H9 (cell line): Measurements from ENCODE around the gene HEXIM1. TPM values are rescaled to one million over a fixed set of nuclear protein-coding genes. Genes with fewer than 3 reads are reported as not detected.

Experiments used
- DNase-seq: peaks from one replicate; pipeline ENCODE4 v3.0.0-alpha.2; 2017
- H2AFZ ChIP-seq: one replicate; pipeline ENCODE4 v1.6.1; 2013; ENCODE audit warnings: mild to moderate bottlenecking, low read length, control low read depth, moderate library complexity
- H2AK5ac ChIP-seq: 2 replicates; pipeline ENCODE4 v1.6.1; 2013; ENCODE audit warnings: low read length, control low read depth, mixed read lengths; ENCODE audit not compliant: insufficient read length
- H2BK120ac ChIP-seq: one replicate; pipeline ENCODE4 v1.6.1; 2013; ENCODE audit warnings: low read depth, mild to moderate bottlenecking, low read length, control low read depth, inconsistent platforms; ENCODE audit not compliant: poor library complexity, severe bottlenecking
- H2BK12ac ChIP-seq: 2 replicates; pipeline ENCODE4 v1.6.1; 2013; ENCODE audit warnings: low read length, control low read depth, mixed read lengths, low read depth; ENCODE audit not compliant: insufficient read length
- H2BK15ac ChIP-seq: 2 replicates; pipeline ENCODE4 v1.6.1; 2013; ENCODE audit warnings: low read depth, low read length, control low read depth
- H2BK20ac ChIP-seq: one replicate; pipeline ENCODE4 v1.6.1; 2013; ENCODE audit warnings: low read depth, mild to moderate bottlenecking, low read length, control low read depth, inconsistent platforms; ENCODE audit not compliant: poor library complexity, severe bottlenecking
- H2BK5ac ChIP-seq: 2 replicates; pipeline ENCODE4 v1.6.1; 2013; ENCODE audit warnings: low read length, control low read depth, mixed read lengths; ENCODE audit not compliant: insufficient read length
- H3K14ac ChIP-seq: 2 replicates; pipeline ENCODE4 v1.6.1; 2013; ENCODE audit warnings: low read length, control low read depth; ENCODE audit not compliant: insufficient read depth
- H3K18ac ChIP-seq: 2 replicates; pipeline ENCODE4 v1.6.1; 2013; ENCODE audit warnings: low read depth, mild to moderate bottlenecking, mixed read lengths, low read length, control low read depth; ENCODE audit not compliant: insufficient read length
- H3K23ac ChIP-seq: 2 replicates; pipeline ENCODE4 v1.6.1; 2013; ENCODE audit warnings: low read length, control low read depth, mixed read lengths, low read depth; ENCODE audit not compliant: insufficient read length
- H3K23me2 ChIP-seq: 2 replicates; pipeline ENCODE4 v1.6.1; 2013; ENCODE audit warnings: low read depth, mild to moderate bottlenecking, mixed read lengths, low read length, control low read depth; ENCODE audit not compliant: insufficient read length, poor library complexity, severe bottlenecking
- H3K27ac ChIP-seq: 2 replicates; pipeline ENCODE4 v1.5.1; 2013; ENCODE audit warnings: low read length, control low read depth, mixed read lengths, low read depth; ENCODE audit not compliant: insufficient read length
- H3K27me3 ChIP-seq: 2 replicates; pipeline ENCODE4 v1.6.1; 2013; ENCODE audit warnings: low read length, control low read depth, inconsistent platforms; ENCODE audit not compliant: insufficient read depth
- H3K4ac ChIP-seq: 2 replicates; pipeline ENCODE4 v1.6.1; 2013; ENCODE audit warnings: low read depth, mild to moderate bottlenecking, control low read depth, inconsistent platforms, low read length, moderate library complexity
- H3K4me1 ChIP-seq: 2 replicates; pipeline ENCODE4 v1.6.1; 2013; ENCODE audit warnings: low read length, control low read depth, inconsistent platforms; ENCODE audit not compliant: insufficient read depth
- H3K4me2 ChIP-seq: 2 replicates; pipeline ENCODE4 v1.6.1; 2013; ENCODE audit warnings: low read length, control low read depth, mixed read lengths; ENCODE audit not compliant: insufficient read length, insufficient read depth
- H3K56ac ChIP-seq: 2 replicates; pipeline ENCODE4 v1.6.1; 2013; ENCODE audit warnings: low read depth, mild to moderate bottlenecking, mixed read lengths, low read length, control low read depth; ENCODE audit not compliant: insufficient read length
- H3K79me1 ChIP-seq: 2 replicates; pipeline ENCODE4 v1.6.1; 2013; ENCODE audit warnings: low read depth, mild to moderate bottlenecking, moderate library complexity, low read length, control low read depth, inconsistent platforms; ENCODE audit not compliant: insufficient read depth, poor library complexity, severe bottlenecking
- H3K79me2 ChIP-seq: 2 replicates; pipeline ENCODE4 v1.6.1; 2013; ENCODE audit warnings: low read length, control low read depth, inconsistent platforms; ENCODE audit not compliant: insufficient read depth
- H3K9ac ChIP-seq: 2 replicates; pipeline ENCODE4 v1.6.1; 2013; ENCODE audit warnings: low read length, control low read depth, mixed read lengths; ENCODE audit not compliant: insufficient read length; ENCODE audit errors: extremely low read depth
- H3K9me3 ChIP-seq: one replicate; pipeline ENCODE4 v1.6.1; 2013; ENCODE audit warnings: low read depth, low read length, inconsistent platforms; ENCODE audit not compliant: control insufficient read depth
- H3T11ph ChIP-seq: one replicate; pipeline ENCODE4 v1.6.1; 2013; ENCODE audit warnings: mild to moderate bottlenecking, low read length, control low read depth, inconsistent platforms
- H4K20me1 ChIP-seq: one replicate; pipeline ENCODE4 v1.6.1; 2013; ENCODE audit not compliant: control insufficient read depth, insufficient read length, insufficient read depth
- H4K5ac ChIP-seq: 2 replicates; pipeline ENCODE4 v1.6.1; 2013; ENCODE audit warnings: low read depth, mild to moderate bottlenecking, mixed read lengths, low read length, control low read depth; ENCODE audit not compliant: insufficient read length
- H4K8ac ChIP-seq: replicated peaks from 2 replicates; pipeline ENCODE4 v1.6.1; 2013; ENCODE audit warnings: low read length, control low read depth, mixed read lengths, low read depth; ENCODE audit not compliant: insufficient read length
- H4K91ac ChIP-seq: 2 replicates; pipeline ENCODE4 v1.6.1; 2013; ENCODE audit warnings: low read depth, mild to moderate bottlenecking, moderate library complexity, mixed read lengths, low read length, control low read depth; ENCODE audit not compliant: insufficient read length
- H3K27ac Mint-ChIP-seq, 3 experiments: 2 replicates in 2 of 3; 3 replicates in 1 of 3; pipeline ENCODE4 v1.8.0; 2020 to 2021; ENCODE audit warnings: mixed read lengths in 3 of 3, mild to moderate bottlenecking in 1 of 3, moderate library complexity in 1 of 3
- H3K27me3 Mint-ChIP-seq: 2 replicates; pipeline ENCODE4 v1.8.0; 2021; ENCODE audit warnings: low read depth, mild to moderate bottlenecking, moderate library complexity, mixed read lengths
- H3K36me3 Mint-ChIP-seq, 3 experiments: 2 replicates in 2 of 3; 3 replicates in 1 of 3; pipeline ENCODE4 v1.8.0; 2020 to 2021; ENCODE audit warnings: low read depth in 3 of 3, mixed read lengths in 3 of 3; ENCODE audit not compliant: insufficient read depth in 1 of 3
- H3K4me1 Mint-ChIP-seq, 2 experiments: 2 replicates each; pipeline ENCODE4 v1.8.0; 2020; ENCODE audit warnings: mixed read lengths in 2 of 2
- H3K4me3 Mint-ChIP-seq, 2 experiments: 2 replicates in 1 of 2; 3 replicates in 1 of 2; pipeline ENCODE4 v1.8.0; 2020 to 2021; ENCODE audit warnings: mild to moderate bottlenecking in 2 of 2, mixed read lengths in 2 of 2, moderate library complexity in 1 of 2
- H3K9me3 Mint-ChIP-seq, 2 experiments: 2 replicates in 1 of 2; 3 replicates in 1 of 2; pipeline ENCODE4 v1.8.0; 2020; ENCODE audit warnings: mild to moderate bottlenecking in 2 of 2, mixed read lengths in 2 of 2, moderate library complexity in 1 of 2
- CTCF ChIP-seq: fragments of 200-600 bp; sonication (generic); conservative IDR thresholded peaks from 3 replicates; pipeline ENCODE4 v1.8.0; 2021; ENCODE audit warnings: antibody characterized with exemption, mild to moderate bottlenecking
- WGBS: extraction: QIAGEN DNeasy Blood & Tissue Kit; methylation state at CpG from one replicate; pipeline ENCODE4 v1.1.7; 2013; ENCODE audit warnings: missing lambda C conversion rate, low lambda C conversion rate, mixed read lengths; ENCODE audit not compliant: insufficient read length; ENCODE audit errors: extremely low coverage; 5-methylcytosine and 5-hydroxymethylcytosine counted together
- total RNA-seq: library from RNA; stranded (reverse); gene quantifications from 2 replicates; pipeline ENCODE4 v1.2.1, GENCODE V29; 2021

HEXIM1 gene
- total RNA-seq, 1 experiment from 2014 or later = 32.4 TPM

GRCh38 chr17:45132572-45133463, 15.5 kb upstream of the HEXIM1 start:
- H4K20me1 ChIP-seq = no peaks in the 10 kb centered on the region
- no peak overlapping the region for H3K27ac ChIP-seq
- H2AK5ac ChIP-seq = no peak overlapping the region
- no peak overlapping the region for H2BK120ac ChIP-seq
- H3K4me1 ChIP-seq = no peaks in the 10 kb centered on the region
- peak; percentile 75 for TF ChIP-seq CTCF
- no peaks in the 10 kb centered on the region for H3K79me2 ChIP-seq
- no peak overlapping the region for H3K56ac ChIP-seq
- no peak overlapping the region for H2BK5ac ChIP-seq
- H2BK12ac ChIP-seq = no peak overlapping the region
- no peak overlapping the region for H2BK20ac ChIP-seq
- H3K27me3 Mint-ChIP-seq = no peaks in the 10 kb centered on the region; the same call in 1 of the 2 replicates
- H3K9me3 Mint-ChIP-seq = peaks cover 3 to 5% of the 10 kb centered on the region in 2 experiments; a peak in 4 of 5 replicates
- no peak overlapping the region for H4K91ac ChIP-seq
- H3K27me3 ChIP-seq = no peaks in the 10 kb centered on the region
- H4K5ac ChIP-seq = no peak overlapping the region
- no CpG with 5 or more reads among the region's 71 CpGs for WGBS
- DNase-seq = peak; percentile 95
- H3K18ac ChIP-seq = no peak overlapping the region
- no peak overlapping the region for H3K23ac ChIP-seq
- H3K4me2 ChIP-seq = peak overlapping the region; percentile 66
- H3K4me1 Mint-ChIP-seq = peaks cover 26 to 31% of the 10 kb centered on the region in 2 experiments
- H3K36me3 Mint-ChIP-seq = no peaks in the 10 kb centered on the region
- no peak overlapping the region for H3K4ac ChIP-seq
- no peak overlapping the region for H3T11ph ChIP-seq
- H3K14ac ChIP-seq = peak overlapping the region; percentile 23; the same call in 1 of the 2 replicates
- H3K4me3 Mint-ChIP-seq = peak overlapping the region; percentile 71 to 85
- no peaks in the 10 kb centered on the region for H3K79me1 ChIP-seq
- H4K8ac ChIP-seq = no peak overlapping the region
- H3K27ac Mint-ChIP-seq = peak overlapping the region in 1 of 3 experiments; percentile 57; a peak in 1 of 7 replicates
- H2BK15ac ChIP-seq = no peak overlapping the region
- H2AFZ ChIP-seq = no peak overlapping the region
- no peak overlapping the region for H3K9ac ChIP-seq
- H3K9me3 ChIP-seq = no peaks in the 10 kb centered on the region
- peaks cover 14% of the 10 kb centered on the region for H3K23me2 ChIP-seq
